Natural killer cell (primary cell): Measurements from ENCODE around the gene CKLF. TPM values are rescaled to one million over a fixed set of nuclear protein-coding genes. Genes with fewer than 3 reads are reported as not detected.

Experiments used
- ATAC-seq, 3 donors: fragments of 150-1000 bp in 2 of 3; fragments of 200-7000 bp in 1 of 3; cut with Tn5 transposase; 1 replicate in 1 of 3; 2 replicates in 2 of 3; pipeline ENCODE4 v1.10.0; 2021; ENCODE audit warnings: mild to moderate bottlenecking in 2 of 3, moderate library complexity in 2 of 3
- DNase-seq, 2 donors: peaks; one replicate each; pipeline versions ENCODE4 v3.0.0 to v3.0.0-alpha.2; 2013 to 2021; ENCODE audit warnings: mixed read lengths in 1 of 2
- H3K27ac ChIP-seq: one replicate; pipeline ENCODE4 v1.5.1; 2013; ENCODE audit warnings: mild to moderate bottlenecking, low read length
- H3K27me3 ChIP-seq: one replicate; pipeline ENCODE4 v1.6.1; 2013; ENCODE audit warnings: low read length; ENCODE audit not compliant: control insufficient read depth, insufficient read depth
- H3K36me3 ChIP-seq: one replicate; pipeline ENCODE4 v1.6.1; 2013; ENCODE audit warnings: low read length; ENCODE audit not compliant: control insufficient read depth, insufficient read depth
- H3K4me1 ChIP-seq: one replicate; pipeline ENCODE4 v1.6.1; 2013; ENCODE audit warnings: low read length; ENCODE audit not compliant: control insufficient read depth, insufficient read depth
- H3K4me3 ChIP-seq: one replicate; pipeline ENCODE4 v1.5.1; 2013; ENCODE audit warnings: low read length
- H3K9me3 ChIP-seq: one replicate; pipeline ENCODE4 v1.6.1; 2013; ENCODE audit warnings: low read length; ENCODE audit not compliant: control insufficient read depth, insufficient read depth
- H3K27ac Mint-ChIP-seq, 2 donors: one replicate each; pipeline ENCODE4 v1.8.0; 2022; ENCODE audit warnings: mild to moderate bottlenecking in 2 of 2, mixed read lengths in 2 of 2, moderate library complexity in 1 of 2
- H3K27me3 Mint-ChIP-seq, 2 donors: one replicate each; pipeline ENCODE4 v1.8.0; 2022; ENCODE audit warnings: low read depth in 2 of 2, mixed read lengths in 2 of 2
- H3K36me3 Mint-ChIP-seq: one replicate; pipeline ENCODE4 v1.8.0; 2022; ENCODE audit warnings: mixed read lengths
- H3K4me1 Mint-ChIP-seq, 2 donors: one replicate each; pipeline ENCODE4 v1.8.0; 2022; ENCODE audit warnings: mixed read lengths in 2 of 2
- H3K4me3 Mint-ChIP-seq: one replicate; pipeline ENCODE4 v1.8.0; 2022; ENCODE audit warnings: mild to moderate bottlenecking, moderate library complexity, mixed read lengths
- H3K9me3 Mint-ChIP-seq, 2 donors: one replicate each; pipeline ENCODE4 v1.8.0; 2022; ENCODE audit warnings: mixed read lengths in 2 of 2
- WGBS: methylation state at CpG from one replicate; pipeline ENCODE4 v1.1.7; 2013; ENCODE audit warnings: missing lambda C conversion rate; ENCODE audit not compliant: insufficient coverage; 5-methylcytosine and 5-hydroxymethylcytosine counted together
- intact Hi-C: fragments of 100-400 bp; cut with micrococcal nuclease; formaldehyde crosslinking; loops from one replicate; pipeline ENCODE4 v1.14.2; 2022
- total RNA-seq, 4 donors: library from RNA; stranded (reverse); fragments of 120-200 nt in 1 of 4; gene quantifications; one replicate each; pipeline versions ENCODE4 v1.2.3 to v1.2.4, GENCODE V29; 2013 to 2022
- TF ChIP-seq, protein P1 (sequence below): fragments of 200-600 bp; IDR thresholded peaks from one replicate; pipeline ENCODE4 v1.8.0; 2022; ENCODE audit warnings: antibody characterized with exemption

CKLF gene
- total RNA-seq, 3 donors from 2014 or later (not counting 1 experiment from before 2014, with no cell fraction given), result 48.0 to 69.7 (median 54.6) TPM

DNA sequence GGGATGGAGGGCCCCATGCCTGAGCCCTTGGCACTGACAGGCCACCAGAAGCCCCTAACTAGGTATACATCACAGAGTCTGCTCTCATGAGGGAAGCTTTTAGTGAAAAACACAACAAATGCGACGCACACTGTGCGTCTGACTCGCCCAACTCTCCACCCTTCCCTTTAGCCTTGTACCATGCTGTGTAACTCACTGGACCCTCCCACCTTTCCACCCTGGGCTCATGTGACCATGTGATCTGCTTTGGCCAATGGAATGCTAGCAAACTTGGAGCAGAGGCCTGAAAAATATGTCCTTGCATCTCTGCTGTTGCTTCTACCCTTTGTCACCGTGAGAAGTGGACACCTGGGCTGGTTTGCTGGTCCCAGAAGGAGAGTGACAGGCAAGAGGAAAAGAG lies 24.1 kb upstream of the CKLF start:
- intact Hi-C loops, result no loop called here
- peaks cover 25 to 30% of the 10 kb centered on the region in 2 donors for H3K4me1 Mint-ChIP-seq
- DNase-seq (no peak), ATAC-seq (no peak)
- H3K4me3 Mint-ChIP-seq, result no peak overlapping the region
- WGBS, result over 99% methylated on average over 5 of the region's 5 CpGs
- TF ChIP-seq, protein P1, sequence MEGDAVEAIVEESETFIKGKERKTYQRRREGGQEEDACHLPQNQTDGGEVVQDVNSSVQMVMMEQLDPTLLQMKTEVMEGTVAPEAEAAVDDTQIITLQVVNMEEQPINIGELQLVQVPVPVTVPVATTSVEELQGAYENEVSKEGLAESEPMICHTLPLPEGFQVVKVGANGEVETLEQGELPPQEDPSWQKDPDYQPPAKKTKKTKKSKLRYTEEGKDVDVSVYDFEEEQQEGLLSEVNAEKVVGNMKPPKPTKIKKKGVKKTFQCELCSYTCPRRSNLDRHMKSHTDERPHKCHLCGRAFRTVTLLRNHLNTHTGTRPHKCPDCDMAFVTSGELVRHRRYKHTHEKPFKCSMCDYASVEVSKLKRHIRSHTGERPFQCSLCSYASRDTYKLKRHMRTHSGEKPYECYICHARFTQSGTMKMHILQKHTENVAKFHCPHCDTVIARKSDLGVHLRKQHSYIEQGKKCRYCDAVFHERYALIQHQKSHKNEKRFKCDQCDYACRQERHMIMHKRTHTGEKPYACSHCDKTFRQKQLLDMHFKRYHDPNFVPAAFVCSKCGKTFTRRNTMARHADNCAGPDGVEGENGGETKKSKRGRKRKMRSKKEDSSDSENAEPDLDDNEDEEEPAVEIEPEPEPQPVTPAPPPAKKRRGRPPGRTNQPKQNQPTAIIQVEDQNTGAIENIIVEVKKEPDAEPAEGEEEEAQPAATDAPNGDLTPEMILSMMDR, result no peak
- no peaks in the 10 kb centered on the region for H3K9me3 Mint-ChIP-seq
- Histone ChIP-seq H3K4me1 (peaks cover 41% of the 10 kb centered on the region), H3K9me3 (no peaks in the 10 kb centered on the region), H3K36me3 (peaks cover 3% of the 10 kb centered on the region), H3K4me3 (no peak overlapping the region), H3K27me3 (no peaks in the 10 kb centered on the region), H3K27ac (no peak overlapping the region)
- no peaks in the 10 kb centered on the region for H3K27me3 Mint-ChIP-seq
- H3K36me3 Mint-ChIP-seq, result no peaks in the 10 kb centered on the region
- peak overlapping the region in 1 of 2 donors; percentile 29 for H3K27ac Mint-ChIP-seq

GRCh38 chr16:66529475-66529874 lies 22.9 kb upstream of the CKLF start:
- H3K27me3 ChIP-seq, result no peaks in the 10 kb centered on the region
- H3K4me3 ChIP-seq, result no peak overlapping the region
- Mint-ChIP-seq H3K9me3 (no peaks in the 10 kb centered on the region), H3K27ac (no peak overlapping the region), H3K36me3 (no peaks in the 10 kb centered on the region), H3K4me3 (no peak overlapping the region), H3K4me1 (peaks cover 20 to 21% of the 10 kb centered on the region in 2 donors), H3K27me3 (no peaks in the 10 kb centered on the region)
- peaks cover 29% of the 10 kb centered on the region for H3K4me1 ChIP-seq
- TF ChIP-seq, protein P1, result no peak
- H3K27ac ChIP-seq, result no peak overlapping the region
- intact Hi-C loops, result no loop called here
- no peak for ATAC-seq
- no peak for DNase-seq
- no peaks in the 10 kb centered on the region for H3K9me3 ChIP-seq
- H3K36me3 ChIP-seq, result peaks cover 3% of the 10 kb centered on the region
- WGBS, result 90% methylated on average over 6 of the region's 6 CpGs

DNA sequence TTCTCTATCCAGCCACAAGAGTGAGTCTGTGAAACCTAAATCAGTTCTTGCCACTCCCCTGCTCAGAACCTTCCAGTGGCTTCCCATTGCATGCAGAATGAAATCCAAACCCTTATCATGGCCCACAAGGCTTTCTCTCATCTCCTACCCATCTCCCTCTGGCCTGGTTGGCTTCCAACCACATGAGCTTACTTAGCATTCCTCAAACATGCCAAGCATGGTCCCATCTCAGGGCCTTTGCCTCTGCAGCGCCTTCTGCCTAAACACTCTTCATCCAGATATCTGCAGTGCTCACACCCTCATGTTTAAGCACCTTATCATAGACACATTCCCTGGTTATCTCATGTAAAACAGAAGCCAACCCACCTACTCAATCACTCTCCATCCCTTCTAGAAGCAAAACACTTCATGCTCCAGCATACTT lies 18.0 kb upstream of the CKLF start:
- Histone ChIP-seq H3K9me3 (no peaks in the 10 kb centered on the region), H3K27ac (no peak overlapping the region), H3K36me3 (peaks cover 3% of the 10 kb centered on the region), H3K4me1 (peaks cover under 1% of the 10 kb centered on the region), H3K4me3 (no peak overlapping the region), H3K27me3 (no peaks in the 10 kb centered on the region)
- no peaks in the 10 kb centered on the region for H3K36me3 Mint-ChIP-seq
- intact Hi-C loops, result no loop called here
- no peak for DNase-seq
- ATAC-seq, result no peak
- H3K27me3 Mint-ChIP-seq, result no peaks in the 10 kb centered on the region
- no peak overlapping the region for H3K27ac Mint-ChIP-seq
- H3K9me3 Mint-ChIP-seq, result no peaks in the 10 kb centered on the region
- TF ChIP-seq, protein P1, result no peak
- H3K4me1 Mint-ChIP-seq, result peaks cover 5 to 10% of the 10 kb centered on the region in 2 donors
- no peak overlapping the region for H3K4me3 Mint-ChIP-seq
- WGBS, result 97% methylated on average over 1 of the region's 1 CpG

DNA sequence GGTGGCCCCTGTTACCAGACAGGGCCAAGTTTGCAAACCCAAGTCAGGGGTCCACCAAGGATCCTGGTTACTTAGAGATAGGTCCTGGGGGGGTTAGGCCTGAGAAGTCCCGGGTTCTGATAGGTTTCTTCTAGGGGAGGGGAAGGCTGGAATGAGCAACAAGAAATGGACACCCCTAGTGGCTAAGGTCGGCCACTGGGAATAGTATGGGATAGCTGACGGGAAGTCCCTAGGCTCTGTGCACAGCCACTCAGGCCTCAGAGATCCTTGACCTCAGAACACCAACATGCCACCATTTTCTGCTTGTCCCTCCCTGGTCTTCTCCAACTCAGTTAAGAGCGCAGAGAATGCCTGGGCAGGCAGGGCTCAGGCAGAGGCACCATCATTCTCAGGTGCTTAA lies 15.9 kb upstream of the CKLF start:
- H3K27ac Mint-ChIP-seq, result no peak overlapping the region

More for the DNA sequence above, 15.9 kb upstream of the CKLF start:
- no peaks in the 10 kb centered on the region for H3K27me3 Mint-ChIP-seq
- no peak overlapping the region for H3K4me3 ChIP-seq
- no peaks in the 10 kb centered on the region for H3K36me3 Mint-ChIP-seq
- H3K36me3 ChIP-seq, result peaks cover 3% of the 10 kb centered on the region
- H3K9me3 Mint-ChIP-seq, result no peaks in the 10 kb centered on the region
- no peaks in the 10 kb centered on the region for H3K27me3 ChIP-seq
- no peak for DNase-seq
- no peaks in the 10 kb centered on the region for H3K9me3 ChIP-seq
- no peak overlapping the region for H3K27ac ChIP-seq
- ATAC-seq, result no peak
- peaks cover 11% of the 10 kb centered on the region for H3K4me1 ChIP-seq
- TF ChIP-seq, protein P1, result no peak
- H3K4me3 Mint-ChIP-seq, result no peak overlapping the region
- H3K4me1 Mint-ChIP-seq, result peaks cover 10 to 24% of the 10 kb centered on the region in 2 donors
- WGBS, result 98% methylated on average over 4 of the region's 4 CpGs
- intact Hi-C loops, result no loop called here
